IPS DF 6.9 (cell line): Measurements from ENCODE around the gene CCNT1.

Experiments
- DNase-seq: peaks from one replicate; pipeline ENCODE4 v3.0.0-alpha.2; 2013; ENCODE audit warnings: low read depth, low spot score
- H3K27ac ChIP-seq: one replicate; pipeline ENCODE4 v1.5.1; 2013; ENCODE audit warnings: low read length, control low read depth
- H3K27me3 ChIP-seq: 2 replicates; pipeline ENCODE4 v1.6.1; 2013; ENCODE audit warnings: mild to moderate bottlenecking, low read length; ENCODE audit not compliant: control insufficient read depth, insufficient read depth
- H3K36me3 ChIP-seq: 2 replicates; pipeline ENCODE4 v1.6.1; 2013; ENCODE audit warnings: low read length; ENCODE audit not compliant: control insufficient read depth, insufficient read depth
- H3K4me1 ChIP-seq: 2 replicates; pipeline ENCODE4 v1.6.1; 2013; ENCODE audit warnings: low read length; ENCODE audit not compliant: control insufficient read depth, insufficient read depth
- H3K4me3 ChIP-seq: 2 replicates; pipeline ENCODE4 v1.5.1; 2013; ENCODE audit warnings: mild to moderate bottlenecking, low read length
- H3K9me3 ChIP-seq: 2 replicates; pipeline ENCODE4 v1.6.1; 2013; ENCODE audit warnings: low read length, inconsistent platforms; ENCODE audit not compliant: control insufficient read depth, insufficient read depth
- WGBS: extraction: QIAGEN DNeasy Blood & Tissue Kit; methylation state at CpG from one replicate; pipeline ENCODE4 v1.1.7; 2013; ENCODE audit warnings: mixed read lengths, missing lambda C conversion rate; ENCODE audit not compliant: insufficient read length, insufficient coverage; 5-methylcytosine and 5-hydroxymethylcytosine counted together

CCNT1 gene

DNA sequence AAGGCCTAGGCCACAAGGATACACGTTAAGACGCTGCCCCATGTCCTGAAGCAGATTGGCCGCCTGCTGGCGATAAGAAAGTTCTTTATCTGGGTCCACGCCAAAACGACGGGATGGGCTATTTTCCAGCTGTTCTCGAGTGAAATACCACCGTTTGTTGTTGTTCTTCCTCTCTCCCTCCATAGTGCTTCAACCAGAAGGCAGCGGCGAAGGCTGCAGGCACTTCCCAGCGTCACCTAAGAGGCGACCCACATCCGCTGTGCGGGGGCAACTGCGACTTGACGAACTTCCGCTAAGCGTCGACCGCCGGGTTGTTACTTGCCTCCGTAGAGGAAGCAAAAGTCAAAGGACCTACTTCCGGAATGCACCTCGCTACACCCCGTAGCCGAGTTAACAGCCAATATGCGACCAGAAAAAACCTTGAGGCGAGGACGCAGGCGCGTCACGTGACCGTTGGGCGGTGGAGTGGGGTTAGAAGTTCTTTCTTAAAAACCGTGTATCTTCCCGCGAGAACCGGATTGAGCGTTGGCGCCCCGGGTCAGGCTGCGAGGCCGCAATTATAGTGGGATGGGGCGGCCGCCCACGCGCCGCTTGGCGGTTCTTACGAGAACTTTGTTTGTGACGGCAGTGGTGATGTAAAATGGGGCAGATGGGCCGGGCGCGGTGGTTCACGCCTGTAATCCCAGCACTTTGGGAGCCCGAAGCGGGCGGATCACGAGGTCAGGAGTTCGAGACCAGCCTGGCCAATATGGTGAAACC lies at the start of gene CCNT1:
TSS of gene CCNT1 (minus strand) at position 215 of the 759 bp plus-strand sequence. CDS start at position 183, 32 bp downstream.
- no CpG with 5 or more reads among the region's 61 CpGs for WGBS
- DNase-seq = peak; percentile 99
- Histone ChIP-seq H3K27ac (no peak within 1 kb of the TSS), H3K36me3 (peaks cover 6% of the 10 kb centered on the region; the same call in 1 of the 2 replicates), H3K9me3 (no peaks in the 10 kb centered on the region), H3K4me1 (no peaks in the 10 kb centered on the region), H3K27me3 (no peaks in the 10 kb centered on the region), H3K4me3 (peak within 1 kb of the TSS; percentile 79)

DNA sequence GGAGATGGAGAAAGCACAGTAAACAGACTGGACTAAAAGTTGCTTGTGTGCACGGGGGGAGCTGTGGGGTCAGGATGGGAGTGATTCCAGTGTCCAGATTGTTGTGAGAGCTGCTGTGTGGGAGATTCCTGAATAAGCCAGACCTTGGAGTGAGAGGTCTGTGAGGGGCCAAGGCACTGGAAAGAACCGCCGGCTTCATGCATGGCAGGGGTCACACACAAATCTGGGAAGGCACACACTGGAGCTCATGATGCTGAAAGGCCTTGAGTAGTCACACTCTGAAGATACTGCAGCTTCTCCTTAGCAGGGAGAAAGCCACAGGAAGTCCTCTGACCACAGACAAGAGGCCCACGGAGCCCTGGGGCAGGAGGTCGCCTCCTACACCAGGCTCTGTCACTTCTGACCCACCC lies 49.3 kb upstream of the CCNT1 start:
- Histone ChIP-seq H3K36me3 (no peaks in the 10 kb centered on the region), H3K4me1 (peaks cover 6% of the 10 kb centered on the region), H3K4me3 (no peak overlapping the region), H3K9me3 (no peaks in the 10 kb centered on the region), H3K27ac (no peak overlapping the region), H3K27me3 (no peaks in the 10 kb centered on the region)
- DNase-seq = no peak
- no CpG with 5 or more reads among the region's 5 CpGs for WGBS

DNA sequence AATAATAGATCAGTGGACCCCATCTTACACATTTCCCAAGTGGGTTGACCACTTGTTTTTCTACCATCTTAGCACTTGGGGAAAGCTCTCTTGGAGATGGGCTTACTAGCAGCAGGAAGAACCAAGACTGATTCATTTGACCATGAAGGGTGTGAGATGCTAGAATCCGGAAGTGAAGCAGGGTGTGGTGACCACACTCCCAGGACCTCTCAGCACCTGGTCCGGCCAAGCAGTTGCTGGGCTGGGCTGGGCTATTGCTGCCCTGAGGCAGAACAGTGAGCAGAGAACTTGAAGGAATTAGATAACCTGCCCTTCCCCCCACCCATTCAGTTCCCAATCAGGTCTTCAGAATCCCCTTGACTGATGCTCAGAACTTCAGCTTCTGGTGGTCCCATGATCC lies 48.0 kb upstream of the CCNT1 start:
- no peaks in the 10 kb centered on the region for H3K36me3 ChIP-seq
- no peaks in the 10 kb centered on the region for H3K9me3 ChIP-seq
- H3K4me1 ChIP-seq = peaks cover 6% of the 10 kb centered on the region
- no peaks in the 10 kb centered on the region for H3K27me3 ChIP-seq
- no peak overlapping the region for H3K27ac ChIP-seq
- DNase-seq = no peak
- no peak overlapping the region for H3K4me3 ChIP-seq
- WGBS = no CpG with 5 or more reads among the region's 2 CpGs

DNA sequence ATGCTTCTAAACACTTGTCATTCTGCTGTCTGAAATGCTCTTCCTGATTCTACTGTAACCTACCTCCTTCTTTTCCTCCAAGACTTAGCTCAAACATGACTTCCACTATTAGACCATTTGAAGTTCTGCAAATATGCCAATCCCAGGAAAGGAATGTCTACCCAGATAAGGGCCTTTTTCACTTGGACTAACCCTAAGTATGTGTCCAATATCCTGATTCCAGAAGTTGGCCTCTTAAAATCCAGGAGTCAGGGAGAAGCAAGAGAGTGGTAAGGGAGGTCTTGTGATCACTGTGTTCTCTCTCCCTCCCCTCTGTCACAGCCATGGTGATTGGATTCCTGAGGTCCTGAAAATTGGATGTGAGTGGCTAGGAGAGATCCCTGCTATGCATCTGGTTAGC lies 42.2 kb upstream of the CCNT1 start:
- Histone ChIP-seq H3K4me3 (no peak overlapping the region), H3K27ac (no peak overlapping the region), H3K9me3 (no peaks in the 10 kb centered on the region), H3K27me3 (no peaks in the 10 kb centered on the region; the same call in 1 of the 2 replicates), H3K4me1 (no peaks in the 10 kb centered on the region), H3K36me3 (no peaks in the 10 kb centered on the region)
- DNase-seq = no peak

DNA sequence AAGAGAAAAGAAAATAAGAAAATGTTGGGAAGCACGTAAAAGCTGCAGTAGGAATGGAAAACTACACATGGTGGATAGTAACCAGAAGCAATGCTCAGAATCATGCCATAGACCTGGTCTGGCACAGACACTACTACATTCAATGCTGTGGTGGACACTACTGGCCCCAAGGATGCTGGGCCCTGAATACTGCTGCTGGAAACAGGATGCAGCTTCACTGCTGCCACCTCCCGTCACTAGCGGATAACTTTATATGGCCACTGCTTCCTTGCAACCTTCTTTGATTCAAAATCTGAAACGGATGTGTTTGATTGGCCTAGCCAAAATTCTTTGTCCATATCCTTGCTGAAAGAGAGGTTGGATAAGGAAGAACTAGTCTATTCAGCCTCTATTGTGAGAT lies 41.7 kb upstream of the CCNT1 start:
- Histone ChIP-seq H3K36me3 (no peaks in the 10 kb centered on the region), H3K27me3 (no peaks in the 10 kb centered on the region; the same call in 1 of the 2 replicates), H3K4me1 (no peaks in the 10 kb centered on the region), H3K4me3 (no peak overlapping the region), H3K9me3 (no peaks in the 10 kb centered on the region), H3K27ac (no peak overlapping the region)
- no peak for DNase-seq
- WGBS = no CpG with 5 or more reads among the region's 4 CpGs

DNA sequence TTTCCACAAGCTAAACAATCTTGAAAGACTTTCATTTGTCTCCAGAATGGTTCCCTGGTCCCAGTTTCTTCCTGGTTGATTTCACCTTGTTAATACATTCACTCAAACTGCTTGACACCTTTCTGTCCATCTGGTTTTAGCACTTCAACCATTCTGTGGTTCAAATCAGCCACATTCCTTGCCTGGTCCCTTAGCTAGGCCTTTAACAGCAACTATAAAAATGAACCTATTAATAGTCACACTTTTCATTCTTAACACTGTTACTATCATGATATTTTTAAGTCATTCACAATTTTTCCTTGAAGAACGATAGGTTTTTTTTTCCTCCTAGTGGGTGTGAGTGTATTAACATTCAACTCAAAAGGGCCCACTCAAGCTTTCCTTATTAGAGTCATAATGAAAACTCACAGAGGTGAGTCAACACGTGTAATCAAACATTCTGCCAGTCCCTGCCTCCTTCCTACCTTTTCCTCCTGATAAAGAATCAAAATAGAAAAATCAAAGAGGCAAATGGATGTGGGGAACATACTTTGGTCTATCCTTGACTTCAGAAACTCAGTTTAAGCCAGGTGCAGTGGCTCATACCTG lies 34.4 kb upstream of the CCNT1 start:
- no peaks in the 10 kb centered on the region for H3K36me3 ChIP-seq
- no peak for DNase-seq
- no peak overlapping the region for H3K27ac ChIP-seq
- H3K27me3 ChIP-seq = no peaks in the 10 kb centered on the region
- H3K9me3 ChIP-seq = no peaks in the 10 kb centered on the region
- no peak overlapping the region for H3K4me3 ChIP-seq
- WGBS = no CpG with 5 or more reads among the region's 2 CpGs
- H3K4me1 ChIP-seq = no peaks in the 10 kb centered on the region

DNA sequence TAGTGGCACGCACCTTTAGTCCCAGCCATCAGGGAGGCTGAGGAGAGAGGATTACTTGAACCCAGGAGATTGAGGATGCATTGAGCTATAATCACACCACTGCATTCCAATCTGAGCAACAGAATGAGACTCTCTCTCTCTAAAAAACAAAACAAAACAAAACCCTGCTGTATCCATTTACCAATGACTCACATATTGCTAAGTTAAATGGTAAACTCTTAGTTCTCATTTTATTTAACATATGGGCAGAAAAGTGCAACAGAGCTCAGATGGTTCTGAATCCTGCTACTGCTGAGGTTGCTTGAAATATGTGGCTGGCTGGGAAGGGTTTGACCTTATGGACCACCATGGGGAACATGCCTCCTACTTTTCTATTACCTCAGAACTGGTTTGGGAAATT lies 33.7 kb upstream of the CCNT1 start:
- Histone ChIP-seq H3K27me3 (no peaks in the 10 kb centered on the region), H3K4me3 (no peak overlapping the region), H3K36me3 (no peaks in the 10 kb centered on the region), H3K9me3 (no peaks in the 10 kb centered on the region), H3K4me1 (no peaks in the 10 kb centered on the region), H3K27ac (no peak overlapping the region)
- no CpG with 5 or more reads among the region's 1 CpG for WGBS
- DNase-seq = no peak

DNA sequence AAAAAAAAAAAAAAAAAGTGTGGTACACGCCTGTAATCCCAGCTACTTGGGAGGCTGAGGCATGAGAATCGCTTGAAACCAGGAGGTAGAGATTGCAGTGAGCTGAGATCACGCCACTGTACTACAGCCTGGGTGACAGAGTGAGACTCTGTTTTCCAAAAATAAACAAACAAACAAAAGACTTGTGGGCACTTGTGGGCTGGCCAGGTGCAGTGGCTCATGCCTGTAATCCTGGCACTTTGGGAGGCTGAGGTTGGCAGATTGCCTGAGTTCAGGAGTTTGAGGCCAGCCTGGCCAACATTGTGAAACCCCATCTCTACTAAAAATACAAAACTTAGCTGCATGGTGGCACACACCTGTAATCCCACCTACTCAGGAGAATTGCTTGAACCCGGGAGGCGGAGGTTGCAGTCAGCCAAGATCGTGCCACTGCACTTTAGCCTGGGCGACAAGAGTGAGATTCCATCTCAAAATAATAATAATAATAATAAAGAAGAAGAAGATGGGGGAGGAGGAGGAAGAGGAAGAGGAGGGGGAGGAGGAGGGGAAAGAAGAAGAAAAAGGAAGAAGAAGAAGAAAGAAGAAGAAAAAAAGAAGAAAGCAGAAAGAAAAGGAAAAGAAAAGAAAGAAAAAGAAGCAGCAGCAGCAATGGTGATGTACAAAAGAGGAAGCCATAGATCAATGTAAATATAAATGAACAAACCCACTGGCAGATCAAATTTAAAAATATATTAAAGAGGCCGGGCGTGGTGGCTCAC lies 27.9 kb upstream of the CCNT1 start:
- Histone ChIP-seq H3K9me3 (no peaks in the 10 kb centered on the region), H3K27ac (no peak overlapping the region), H3K4me3 (no peak overlapping the region), H3K36me3 (no peaks in the 10 kb centered on the region), H3K27me3 (no peaks in the 10 kb centered on the region), H3K4me1 (no peaks in the 10 kb centered on the region)
- no CpG with 5 or more reads among the region's 9 CpGs for WGBS
- no peak for DNase-seq

DNA sequence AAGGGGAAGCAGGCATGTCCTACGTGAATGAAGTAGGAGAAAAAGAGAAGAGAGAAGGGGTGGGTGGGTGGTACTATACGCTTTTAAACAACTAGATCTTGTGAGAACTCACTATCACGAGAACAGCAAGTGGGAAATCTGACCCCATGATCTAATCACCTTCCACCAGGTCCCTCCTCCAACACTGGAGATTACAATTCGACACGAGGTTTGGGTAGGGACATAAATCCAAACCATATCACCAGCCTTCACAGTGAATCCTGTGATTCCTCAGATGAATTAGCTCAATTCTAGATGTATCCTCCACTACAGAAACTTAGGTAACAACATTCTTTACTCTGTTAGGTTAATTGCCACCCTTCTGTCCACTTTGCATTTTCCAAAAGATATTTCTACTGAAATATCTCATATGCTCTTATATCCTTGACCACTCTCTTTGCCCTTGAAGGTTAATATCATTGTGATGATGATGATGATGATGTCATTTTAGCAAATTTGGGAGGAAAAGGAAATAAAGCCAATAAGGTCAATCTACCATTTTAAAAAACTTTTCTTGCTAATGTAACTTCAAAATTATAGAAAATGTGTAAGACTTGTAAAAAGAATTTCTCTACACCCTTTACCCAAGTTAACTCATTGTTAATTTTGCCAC lies 23.2 kb upstream of the CCNT1 start:
- Histone ChIP-seq H3K9me3 (no peaks in the 10 kb centered on the region), H3K4me3 (no peak overlapping the region), H3K27me3 (no peaks in the 10 kb centered on the region), H3K4me1 (no peaks in the 10 kb centered on the region), H3K27ac (no peak overlapping the region), H3K36me3 (no peaks in the 10 kb centered on the region)
- no peak for DNase-seq
- no CpG with 5 or more reads among the region's 5 CpGs for WGBS

DNA sequence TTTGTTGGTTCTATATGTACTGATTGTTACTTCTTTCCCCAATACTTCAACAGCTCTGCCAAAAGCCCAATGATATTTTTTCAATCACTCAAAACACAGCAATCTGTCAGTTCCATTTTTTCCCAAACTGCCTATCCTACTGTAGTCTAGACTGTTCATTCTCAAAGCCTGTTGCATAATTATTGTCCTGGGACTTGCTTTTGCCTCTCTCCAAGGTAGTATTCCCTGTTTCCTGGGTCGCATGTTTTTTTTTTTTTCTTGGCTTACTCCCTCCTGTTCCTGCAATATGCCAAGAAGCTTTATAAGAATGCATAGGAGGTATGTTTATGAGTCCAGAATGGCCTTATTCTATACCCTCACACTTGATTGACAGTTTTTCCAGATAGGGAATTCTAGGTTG lies 19.9 kb upstream of the CCNT1 start:
- no peaks in the 10 kb centered on the region for H3K4me1 ChIP-seq
- DNase-seq = no peak
- no CpG with 5 or more reads among the region's 1 CpG for WGBS
- no peaks in the 10 kb centered on the region for H3K36me3 ChIP-seq
- H3K27me3 ChIP-seq = no peaks in the 10 kb centered on the region
- H3K27ac ChIP-seq = no peak overlapping the region
- no peaks in the 10 kb centered on the region for H3K9me3 ChIP-seq
- H3K4me3 ChIP-seq = no peak overlapping the region
